H1 (cell line): ENCODE data around the gene KRT76. TPM values are rescaled to one million over a fixed set of nuclear protein-coding genes. Genes with fewer than 3 reads are reported as not detected.

Source experiments
- ASH2L ChIP-seq: fragments of 200-600, 300-600 bp; sonication (generic); IDR thresholded peaks from one replicate; pipeline ENCODE4 v1.7.1; 2017; ENCODE audit warnings: low read length
- ATF2 ChIP-seq: IDR thresholded peaks from 2 replicates; pipeline ENCODE4 v1.6.1; 2012; ENCODE audit warnings: low read length, inconsistent platforms
- CHD7 ChIP-seq: fragments of 300-600 bp; sonication (generic); IDR thresholded peaks from 2 replicates; pipeline ENCODE4 v1.7.1; 2012; ENCODE audit warnings: low read length, moderate library complexity, mild to moderate bottlenecking, inconsistent platforms; ENCODE audit not compliant: insufficient replicate concordance
- NANOG ChIP-seq: IDR thresholded peaks from 2 replicates; pipeline ENCODE4 v1.6.1; 2011; ENCODE audit warnings: low read length, low read depth, mild to moderate bottlenecking, inconsistent platforms; ENCODE audit not compliant: insufficient read depth, poor library complexity, severe bottlenecking
- RAD21 ChIP-seq, 2 experiments: IDR thresholded peaks in 1 of 2; conservative IDR thresholded peaks in 1 of 2; 2 replicates each; pipeline ENCODE4 v1.6.1; 2011; ENCODE audit warnings: low read depth in 2 of 2, low read length in 2 of 2, improper control_type of control experiment in 1 of 2, inconsistent platforms in 1 of 2, mild to moderate bottlenecking in 1 of 2, moderate library complexity in 1 of 2
- YY1 ChIP-seq: IDR thresholded peaks from 2 replicates; pipeline ENCODE4 v1.6.1; 2011; ENCODE audit warnings: low read depth, mild to moderate bottlenecking, low read length
- polyA plus RNA-seq, 7 experiments: library from polyadenylated mRNA; depleted of rRNA in 3 of 7; stranded (reverse) in 5 of 7; unstranded in 2 of 7; fragments of >200 nt in 5 of 7; fragments of 200-250 nt in 2 of 7; gene quantifications; 1 replicate in 5 of 7; 2 replicates in 1 of 7; 4 replicates in 1 of 7; pipeline versions ENCODE4 v1.2.1 to v1.2.3, GENCODE V29; 2011 to 2013; ENCODE audit warnings: missing spikeins in 2 of 7, mixed read lengths in 2 of 7
- total RNA-seq: library from RNA; stranded (reverse); fragmentation: NEBNext Ultra II Directional; extraction: Animal tissue kit (Norgen Biotek cat#: 25700); gene quantifications from 2 replicates; pipeline ENCODE4 v1.2.1, GENCODE V29; 2021

The KRT76 gene
- total and polyA plus RNA-seq, 2 of the 8 experiments (the other 6 are each of a cell fraction or from before 2014, with no cell fraction given): not detected

GRCh38 chr12:52771088-52771487, 6.1 kb downstream of the KRT76 start (continued):
- no peak for TF ChIP-seq ATF2
- TF ChIP-seq ASH2L: no peak
- no peak for TF ChIP-seq NANOG
- TF ChIP-seq CHD7: no peak
- no peak for TF ChIP-seq YY1
- no peak for TF ChIP-seq RAD21 (IDR thresholded peaks at IDR 0.05 in 1 of 2, conservative IDR thresholded peaks at IDR 0.05 in 1 of 2; ENCODE audit: low read depth in 2 of 2, low read length in 2 of 2)
